ENCODE results near the gene SYCP2.

The SYCP2 gene

DNA sequence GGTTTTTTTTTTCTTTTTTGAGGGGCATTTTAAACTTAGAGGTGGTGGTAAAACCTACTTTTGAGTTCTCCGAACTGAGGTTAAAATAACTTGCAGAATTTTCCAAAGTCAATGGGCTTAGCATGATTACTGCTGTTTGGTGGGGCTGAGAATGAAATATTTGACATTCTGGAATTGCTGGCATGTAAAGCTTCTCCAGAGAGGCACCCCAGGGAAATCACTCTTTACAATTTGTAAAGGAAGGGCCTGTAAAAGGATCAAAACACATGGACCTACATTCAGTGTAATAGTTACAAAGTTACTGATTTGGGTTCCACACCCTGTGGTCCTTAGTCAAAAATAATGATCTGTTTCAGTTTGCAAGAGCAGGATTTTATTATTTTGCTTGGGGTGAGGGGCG lies 12.3 kb upstream of the SYCP2 start:
- no peak for DNase-seq (ENCODE audit: low read depth)
- no peak overlapping the region for H3K4me3 ChIP-seq (ENCODE audit: control insufficient read depth, low read depth, low read length)
- TF ChIP-seq, protein P1, sequence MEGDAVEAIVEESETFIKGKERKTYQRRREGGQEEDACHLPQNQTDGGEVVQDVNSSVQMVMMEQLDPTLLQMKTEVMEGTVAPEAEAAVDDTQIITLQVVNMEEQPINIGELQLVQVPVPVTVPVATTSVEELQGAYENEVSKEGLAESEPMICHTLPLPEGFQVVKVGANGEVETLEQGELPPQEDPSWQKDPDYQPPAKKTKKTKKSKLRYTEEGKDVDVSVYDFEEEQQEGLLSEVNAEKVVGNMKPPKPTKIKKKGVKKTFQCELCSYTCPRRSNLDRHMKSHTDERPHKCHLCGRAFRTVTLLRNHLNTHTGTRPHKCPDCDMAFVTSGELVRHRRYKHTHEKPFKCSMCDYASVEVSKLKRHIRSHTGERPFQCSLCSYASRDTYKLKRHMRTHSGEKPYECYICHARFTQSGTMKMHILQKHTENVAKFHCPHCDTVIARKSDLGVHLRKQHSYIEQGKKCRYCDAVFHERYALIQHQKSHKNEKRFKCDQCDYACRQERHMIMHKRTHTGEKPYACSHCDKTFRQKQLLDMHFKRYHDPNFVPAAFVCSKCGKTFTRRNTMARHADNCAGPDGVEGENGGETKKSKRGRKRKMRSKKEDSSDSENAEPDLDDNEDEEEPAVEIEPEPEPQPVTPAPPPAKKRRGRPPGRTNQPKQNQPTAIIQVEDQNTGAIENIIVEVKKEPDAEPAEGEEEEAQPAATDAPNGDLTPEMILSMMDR (conservative IDR thresholded peaks at IDR 0.05; ENCODE audit: control insufficient read depth, insufficient read depth, low read depth, low read length): no peak

DNA sequence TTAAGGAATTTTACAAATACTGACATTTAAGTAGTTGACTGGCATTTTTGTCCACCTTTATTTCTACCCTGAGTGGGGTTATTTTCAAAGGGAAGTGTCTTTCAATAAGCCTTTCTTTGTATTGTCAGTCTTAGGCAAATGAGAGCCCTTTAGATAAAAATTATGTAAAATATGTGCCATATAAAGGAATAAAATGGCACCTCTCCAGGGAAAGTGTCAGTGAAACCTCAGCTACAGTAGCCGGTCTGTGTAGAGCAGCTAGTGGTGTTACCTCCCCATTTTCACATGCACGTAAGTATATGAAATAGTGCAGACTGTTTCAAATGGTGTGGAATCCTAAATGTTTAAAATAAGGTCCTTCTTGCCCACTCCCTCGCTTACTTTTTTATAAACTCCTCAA lies 11.7 kb upstream of the SYCP2 start:
- H3K4me3 ChIP-seq (ENCODE audit: control insufficient read depth, low read depth, low read length): no peak overlapping the region
- DNase-seq (ENCODE audit: low read depth): no peak
- TF ChIP-seq, protein P1 (conservative IDR thresholded peaks at IDR 0.05; ENCODE audit: control insufficient read depth, insufficient read depth, low read depth, low read length): no peak

DNA sequence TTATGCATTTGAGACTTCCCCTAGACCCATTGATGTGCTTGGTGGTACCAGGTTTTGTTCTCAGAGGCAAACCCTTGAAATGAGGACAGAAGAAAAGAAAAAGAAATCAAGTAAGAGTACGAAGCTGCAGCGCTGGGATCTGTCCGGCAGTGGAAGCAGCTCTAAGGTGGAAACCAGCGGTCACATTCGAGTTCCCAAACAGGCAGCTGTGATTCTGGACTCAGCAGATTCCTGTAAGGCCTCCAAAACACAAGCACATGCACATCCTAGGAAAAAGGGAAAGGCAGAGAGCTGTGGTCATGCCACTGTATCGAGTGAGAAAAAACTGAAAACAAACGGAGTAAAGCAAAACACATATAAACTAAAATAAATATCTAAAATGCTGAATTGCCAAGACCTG lies 11.3 kb upstream of the SYCP2 start:
- TF ChIP-seq, protein P1 (conservative IDR thresholded peaks at IDR 0.05; ENCODE audit: control insufficient read depth, insufficient read depth, low read depth, low read length): no peak
- no peak for DNase-seq (ENCODE audit: low read depth)
- no peak overlapping the region for H3K4me3 ChIP-seq (ENCODE audit: control insufficient read depth, low read depth, low read length)

DNA sequence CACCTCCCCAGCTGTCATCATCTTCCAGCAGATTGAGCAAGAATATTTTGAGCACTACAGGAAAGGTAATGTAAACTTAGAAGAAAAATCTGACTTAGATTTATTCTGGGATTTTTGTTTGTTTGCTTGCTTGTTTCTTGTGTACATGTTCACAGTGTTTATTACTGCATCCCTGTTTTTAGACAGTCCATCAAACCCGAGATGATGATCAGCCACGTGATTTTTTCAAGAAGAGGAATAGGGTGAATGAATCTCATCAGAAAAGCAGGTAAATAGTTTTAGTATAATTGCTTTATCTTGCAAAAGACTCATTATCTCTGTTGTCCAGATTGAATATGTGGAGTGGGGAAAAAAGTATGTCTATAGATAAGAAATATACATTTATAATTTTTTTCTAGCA lies 8.8 kb upstream of the SYCP2 start:
- no peak overlapping the region for H3K4me3 ChIP-seq (ENCODE audit: control insufficient read depth, low read depth, low read length)
- no peak for DNase-seq (ENCODE audit: low read depth)
- TF ChIP-seq, protein P1 (conservative IDR thresholded peaks at IDR 0.05; ENCODE audit: control insufficient read depth, insufficient read depth, low read depth, low read length): no peak

DNA sequence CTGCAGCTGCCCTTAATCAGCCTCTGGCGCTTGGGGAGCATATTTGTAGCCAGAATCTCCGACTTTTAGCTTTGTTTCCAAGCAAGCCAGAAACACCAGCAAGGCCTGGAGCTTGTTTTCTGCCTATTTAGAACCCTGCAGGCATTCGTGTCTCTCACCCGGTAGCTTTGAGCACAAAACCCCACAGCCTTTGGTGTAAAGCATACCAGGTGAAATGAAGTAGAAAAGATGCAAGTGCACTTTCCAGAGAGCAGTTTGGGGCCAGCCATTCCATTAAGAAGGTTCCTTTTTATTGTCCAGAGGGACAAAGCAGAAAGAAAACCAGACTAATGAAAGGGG lies 7.5 kb upstream of the SYCP2 start:
- H3K4me3 ChIP-seq (ENCODE audit: control insufficient read depth, low read depth, low read length): peak overlapping the region; percentile 80
- TF ChIP-seq, protein P1 (conservative IDR thresholded peaks at IDR 0.05; ENCODE audit: control insufficient read depth, insufficient read depth, low read depth, low read length): no peak
- DNase-seq (ENCODE audit: low read depth): no peak

DNA sequence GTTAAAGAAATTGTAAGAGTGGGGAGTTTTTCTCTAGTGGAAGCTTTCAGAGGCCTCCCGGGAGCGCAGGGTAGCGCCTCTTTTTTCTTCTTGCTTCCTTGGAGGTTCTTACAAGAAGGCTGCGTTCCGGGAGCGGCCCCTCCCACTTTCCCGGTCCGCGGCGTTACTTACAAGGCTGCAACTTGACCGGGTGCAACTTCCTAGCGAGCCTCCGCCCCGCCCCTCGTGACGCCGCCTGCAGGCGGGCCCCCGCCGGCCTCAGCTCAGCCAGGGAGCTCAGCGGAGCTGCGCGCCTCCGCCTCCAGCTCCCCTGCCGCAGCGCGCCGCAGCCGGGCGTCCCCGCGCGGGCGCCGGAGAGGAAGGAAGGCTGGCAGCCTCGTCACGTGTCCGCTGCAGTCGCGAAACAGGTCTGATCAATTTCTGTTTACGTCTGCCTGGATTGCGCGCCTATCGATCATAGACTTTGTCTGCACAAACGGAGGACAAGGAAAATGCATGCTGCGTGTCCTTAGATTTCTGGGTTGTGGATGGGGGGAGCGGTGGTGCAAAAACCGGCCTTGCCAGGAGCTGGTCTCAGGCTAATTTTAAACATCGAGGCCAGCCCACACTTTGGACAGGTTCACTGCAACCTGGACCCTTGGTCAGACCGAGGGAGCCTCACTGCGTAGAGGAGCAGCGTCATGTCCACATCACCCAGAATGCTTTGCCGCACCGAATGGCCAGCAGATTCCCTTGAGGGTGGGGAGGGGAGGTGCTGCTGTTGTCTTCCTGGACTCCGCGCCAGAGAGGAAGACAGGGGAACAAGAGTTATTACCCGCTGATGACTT lies 6.9 kb upstream of the SYCP2 start, which contains the start of the genes FAM217B and PPP1R3D:
Gene FAM217B, plus strand, starts transcription at position 261 of the 827 bp plus-strand sequence. CDS start 3,555 bp downstream, outside the sequence.
Gene PPP1R3D, minus strand, starts transcription at position 177 of the 827 bp plus-strand sequence. CDS start 374 bp downstream, outside the sequence.
- peak; percentile 96 for DNase-seq (ENCODE audit: low read depth)
- peak within 1 kb of the TSS; percentile 80 for H3K4me3 ChIP-seq (ENCODE audit: control insufficient read depth, low read depth, low read length)
- TF ChIP-seq, protein P1 (conservative IDR thresholded peaks at IDR 0.05; ENCODE audit: control insufficient read depth, insufficient read depth, low read depth, low read length): no peak
